Colonic mucosa (tissue), 4 donors: Measurements from ENCODE around the gene PKP3. TPM values are rescaled to one million over a fixed set of nuclear protein-coding genes. Genes with fewer than 3 reads are reported as not detected.

Experiments
- DNase-seq: peaks from one replicate; pipeline ENCODE4 v3.0.0-alpha.2; 2020
- H3K27ac ChIP-seq: fragments of 200-600 bp; one replicate; pipeline ENCODE4 v1.8.0; 2021
- H3K27me3 ChIP-seq: fragments of 200-600 bp; one replicate; pipeline ENCODE4 v1.8.0; 2021
- H3K36me3 ChIP-seq: fragments of 200-600 bp; one replicate; pipeline ENCODE4 v1.8.0; 2021
- H3K4me1 ChIP-seq: fragments of 200-600 bp; one replicate; pipeline ENCODE4 v1.8.0; 2021; ENCODE audit warnings: mild to moderate bottlenecking
- H3K4me3 ChIP-seq: fragments of 200-600 bp; one replicate; pipeline ENCODE4 v1.8.0; 2021
- H3K9ac ChIP-seq, 2 donors: one replicate each; pipeline ENCODE4 v1.7.0; 2013; ENCODE audit warnings: control low read depth in 2 of 2, low read depth in 2 of 2, low read length in 2 of 2
- H3K9me3 ChIP-seq: fragments of 200-600 bp; one replicate; pipeline ENCODE4 v1.8.0; 2021
- CTCF ChIP-seq: fragments of 200-600 bp; IDR thresholded peaks from one replicate; pipeline ENCODE4 v1.8.0; 2022; ENCODE audit warnings: antibody characterized with exemption, mild to moderate bottlenecking
- intact Hi-C: fragments of 100-400 bp; cut with DNase I; formaldehyde crosslinking; loops from one replicate; pipeline ENCODE4 v1.14.1; 2022
- total RNA-seq, 2 donors: library from RNA; stranded (reverse); fragmentation: NEBNext Ultra II Directional in 1 of 2; extraction: Animal tissue kit (Norgen Biotek cat#: 25700) in 1 of 2; gene quantifications; one replicate each; pipeline ENCODE4 v1.2.1, GENCODE V29; 2021
- donor health status: healthy.
- donor health status: DM: no; HTN: no; CAD: no.
- donor health status: DM: no; HTN: no; CAD: no.

The PKP3 gene
- total RNA-seq, 2 donors from 2014 or later = 167 to 247 TPM

- Histone ChIP-seq H3K9me3 (no peaks in the 10 kb centered on the region), H3K27ac (no peak overlapping the region), H3K36me3 (no peaks in the 10 kb centered on the region), H3K4me1 (no peaks in the 10 kb centered on the region), H3K4me3 (no peak overlapping the region), H3K9ac (no peak overlapping the region), H3K27me3 (peaks cover 22% of the 10 kb centered on the region)
- no peak for DNase-seq
- intact Hi-C loops = no loop called here
- no peak for TF ChIP-seq CTCF
These were observed 22.1 kb upstream of the PKP3 start for GRCh38 chr11:371716-372590.

GRCh38 chr11:372809-373715, 20.9 kb upstream of the PKP3 start:
- intact Hi-C loops = no loop called here
- Histone ChIP-seq H3K9me3 (no peaks in the 10 kb centered on the region), H3K27me3 (peaks cover 20% of the 10 kb centered on the region), H3K36me3 (no peaks in the 10 kb centered on the region), H3K27ac (no peak overlapping the region), H3K4me3 (no peak overlapping the region), H3K4me1 (no peaks in the 10 kb centered on the region), H3K9ac (no peak overlapping the region)
- DNase-seq = no peak
- no peak for TF ChIP-seq CTCF

- TF ChIP-seq CTCF = no peak
- no peak for DNase-seq
- no peak overlapping the region for H3K27ac ChIP-seq
- H3K36me3 ChIP-seq = no peaks in the 10 kb centered on the region
- H3K4me3 ChIP-seq = no peak overlapping the region
- no peaks in the 10 kb centered on the region for H3K9me3 ChIP-seq
- intact Hi-C loops = no loop called here
- H3K27me3 ChIP-seq = peaks cover 12% of the 10 kb centered on the region
- H3K4me1 ChIP-seq = no peaks in the 10 kb centered on the region
- H3K9ac ChIP-seq = no peak overlapping the region
These were observed 20.1 kb upstream of the PKP3 start for GRCh38 chr11:373716-374551.

GRCh38 chr11:375065-376025, 18.7 kb upstream of the PKP3 start:
- intact Hi-C loops = no loop called here
- Histone ChIP-seq H3K36me3 (no peaks in the 10 kb centered on the region), H3K9ac (no peak overlapping the region), H3K4me1 (no peaks in the 10 kb centered on the region), H3K27me3 (peaks cover 7% of the 10 kb centered on the region), H3K27ac (no peak overlapping the region), H3K9me3 (no peaks in the 10 kb centered on the region), H3K4me3 (no peak overlapping the region)
- DNase-seq = no peak
- no peak for TF ChIP-seq CTCF
